ENCODE results near the gene ADAMTS10. TPM values are rescaled to one million over a fixed set of nuclear protein-coding genes. Genes with fewer than 3 reads are reported as not detected.
A peak's percentile ranks its signal among the peaks of the same experiment; 100 is the strongest.

Gene ADAMTS10
- total RNA-seq, 3 donors from 2014 or later = 4.6 to 23.5 (median 7.1) TPM

GRCh38 chr19:8612807-8613171 lies 2.3 kb upstream of the ADAMTS10 start:
- no peak for DNase-seq
- H3K4me3 ChIP-seq = no peak overlapping the region
- no peak for ATAC-seq
- H3K9me3 ChIP-seq = no peaks in the 10 kb centered on the region
- TF ChIP-seq CTCF (IDR thresholded peaks at IDR 0.05) = no peak
- H3K36me3 ChIP-seq (ENCODE audit: low read depth) = no peaks in the 10 kb centered on the region
- H3K4me1 ChIP-seq (ENCODE audit: low read depth) = peaks cover 4% of the 10 kb centered on the region
- intact Hi-C loops (cut with DNase I, micrococcal nuclease) = no loop called here

- ATAC-seq = peak; percentile 22
- peak; percentile 39 to 73 (median 48) for DNase-seq
- H3K4me3 ChIP-seq = no peak overlapping the region
Measured at GRCh38 chr19:8611877-8612806, 1.6 kb upstream of the ADAMTS10 start.

GRCh38 chr19:8611391-8611876 lies 919 bp upstream of the ADAMTS10 start:
- Histone ChIP-seq H3K9me3 (no peaks in the 10 kb centered on the region), H3K4me3 (no peak overlapping the region), H3K36me3 (ENCODE audit: low read depth) (no peaks in the 10 kb centered on the region), H3K4me1 (ENCODE audit: low read depth) (peaks cover 4% of the 10 kb centered on the region)
- ATAC-seq (no peak), DNase-seq (peak in 1 of 3 donors; percentile 24)
- intact Hi-C loops (cut with DNase I, micrococcal nuclease) = no loop called here
- TF ChIP-seq CTCF (IDR thresholded peaks at IDR 0.05) = no peak

More at GRCh38 chr19:8611877-8612806, 1.6 kb upstream of the ADAMTS10 start:
- H3K4me1 ChIP-seq (ENCODE audit: low read depth) = peaks cover 4% of the 10 kb centered on the region
- intact Hi-C loops (cut with DNase I, micrococcal nuclease) = no loop called here
- no peaks in the 10 kb centered on the region for H3K36me3 ChIP-seq (ENCODE audit: low read depth)
- TF ChIP-seq CTCF (IDR thresholded peaks at IDR 0.05) = no peak
- no peaks in the 10 kb centered on the region for H3K9me3 ChIP-seq

- no peak for ATAC-seq
Measured at GRCh38 chr19:8610936-8611300, 403 bp upstream of the ADAMTS10 start.

More at GRCh38 chr19:8610936-8611300, 403 bp upstream of the ADAMTS10 start:
- no peak for TF ChIP-seq CTCF (IDR thresholded peaks at IDR 0.05)
- Histone ChIP-seq H3K9me3 (no peaks in the 10 kb centered on the region), H3K4me3 (no peak overlapping the region), H3K4me1 (ENCODE audit: low read depth) (peaks cover 4% of the 10 kb centered on the region), H3K36me3 (ENCODE audit: low read depth) (no peaks in the 10 kb centered on the region)
- no peak for DNase-seq
- intact Hi-C loops (cut with DNase I, micrococcal nuclease) = no loop called here
